ENCODE results near the gene CDC14A.
"Not testable (repeated sequence)": the region's sequence is repeated elsewhere in the genome, so short reads cannot be mapped to it uniquely, and the experiment has no call there.

CDC14A gene

DNA sequence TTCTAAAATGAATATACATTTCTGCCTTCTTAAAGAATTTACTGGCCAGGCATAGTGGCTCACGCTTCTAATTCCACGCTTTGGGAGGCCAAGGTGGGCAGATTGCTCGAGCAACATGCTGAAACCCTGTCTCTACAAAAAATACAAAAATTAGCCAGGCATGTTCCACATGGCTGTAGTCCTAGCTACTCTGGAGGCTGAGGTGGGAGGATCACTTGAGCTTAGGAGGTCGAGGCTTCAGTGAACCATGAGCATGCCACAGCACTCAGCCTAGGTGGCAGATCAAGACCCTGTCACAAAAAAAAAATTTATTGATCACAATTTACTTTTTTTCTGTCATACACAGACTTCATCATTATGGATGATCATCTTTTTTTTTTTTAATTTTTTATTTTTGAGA lies 11.5 kb downstream of the CDC14A start:
- no peak for DNase-seq

DNA sequence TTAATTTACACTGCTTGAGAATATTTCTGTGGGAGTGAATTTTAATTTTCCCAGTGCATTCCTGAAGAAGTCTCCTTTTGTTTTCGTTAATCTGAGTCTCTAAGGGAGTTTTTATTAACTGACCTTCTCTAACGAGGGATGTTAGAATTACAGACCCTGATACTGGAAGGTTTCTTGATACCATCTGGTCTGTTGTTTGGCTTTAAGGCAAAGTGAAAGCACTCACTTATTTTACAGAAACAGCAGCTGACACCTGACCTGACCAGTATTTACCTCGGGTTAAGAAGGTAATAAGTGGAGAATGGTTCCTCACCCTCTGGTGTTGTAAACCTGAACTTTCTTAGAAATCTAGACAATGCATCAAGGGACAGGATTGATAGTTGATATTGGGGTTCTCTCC lies 12.4 kb downstream of the CDC14A start:
- DNase-seq = no peak

DNA sequence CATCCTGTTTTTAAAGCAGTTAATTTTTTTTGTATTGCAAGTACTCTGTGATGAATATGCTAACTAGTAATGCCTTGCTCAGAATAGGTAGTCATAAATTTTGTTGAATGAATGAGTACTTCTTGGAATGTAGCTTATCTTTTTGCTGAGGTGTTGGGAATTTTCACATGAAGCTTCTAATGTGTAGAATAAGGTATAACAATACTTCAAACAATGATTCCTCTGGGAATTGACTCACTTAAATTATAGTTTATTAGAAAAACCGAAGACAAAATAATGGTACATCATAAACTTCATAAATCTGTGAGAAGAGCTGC lies 13.9 kb downstream of the CDC14A start:
- no peak for DNase-seq

GRCh38 chr1:100369339-100369738 lies 17.0 kb downstream of the CDC14A start:
- not testable (repeated sequence) for DNase-seq

DNA sequence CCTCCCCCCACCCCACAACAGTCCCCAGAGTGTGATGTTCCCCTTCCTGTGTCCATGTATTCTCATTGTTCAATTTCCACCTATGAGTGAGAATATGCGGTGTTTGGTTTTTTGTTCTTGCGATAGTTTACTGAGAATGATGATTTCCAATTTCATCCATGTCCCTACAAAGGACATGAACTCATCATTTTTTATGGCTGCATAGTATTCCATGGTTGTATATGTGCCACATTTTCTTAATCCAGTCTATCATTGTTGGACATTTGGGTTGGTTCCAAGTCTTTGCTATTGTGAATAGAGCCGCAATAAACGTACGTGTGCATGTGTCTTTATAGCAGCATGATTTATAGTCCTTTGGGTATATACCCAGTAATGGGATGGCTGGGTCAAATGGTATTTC lies 21.6 kb downstream of the CDC14A start:
- DNase-seq = not testable (repeated sequence)

- not testable (repeated sequence) for DNase-seq
Measured at GRCh38 chr1:100376890-100377289, 24.6 kb downstream of the CDC14A start.

- no peak for DNase-seq
Measured at GRCh38 chr1:100377590-100378361, 25.5 kb downstream of the CDC14A start.

DNA sequence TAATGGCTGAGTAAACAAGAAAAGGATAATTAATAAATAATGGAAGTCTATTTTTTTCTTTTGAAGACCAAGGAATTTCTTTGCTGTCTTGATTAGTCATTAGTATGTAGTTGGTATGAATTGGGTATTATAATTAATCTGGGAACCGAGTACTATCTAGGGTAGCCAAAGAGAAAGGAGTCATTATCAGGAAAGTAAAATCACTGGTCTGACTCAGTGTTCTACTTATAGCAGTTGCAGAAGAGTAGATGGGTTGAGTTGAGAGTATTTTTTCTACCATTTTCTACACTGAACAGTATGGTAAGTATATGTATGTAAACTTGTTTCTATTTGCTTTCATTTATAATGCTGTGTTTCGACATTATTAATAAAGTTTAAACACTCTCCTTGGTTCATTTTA lies 26.6 kb downstream of the CDC14A start:
- DNase-seq = no peak

DNA sequence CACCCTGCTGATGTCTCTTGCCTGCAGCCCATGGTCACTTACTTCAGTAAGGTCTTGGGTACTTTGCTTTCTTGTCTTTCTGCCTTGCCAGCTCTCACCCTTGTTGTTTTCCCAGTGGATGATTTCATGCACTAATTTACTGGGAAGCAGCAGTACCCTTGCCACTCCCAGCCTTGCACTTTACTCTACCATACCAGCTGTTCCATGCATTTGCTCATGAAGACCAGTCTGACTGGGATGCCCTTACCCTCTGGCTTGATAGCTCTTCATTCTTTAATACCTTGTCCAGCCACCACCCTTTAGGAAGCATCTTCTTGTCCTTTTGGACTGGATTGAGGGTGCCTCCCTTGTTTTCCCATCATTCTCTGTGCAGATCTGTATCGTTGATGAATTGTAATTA lies 28.3 kb downstream of the CDC14A start:
- DNase-seq = no peak

DNA sequence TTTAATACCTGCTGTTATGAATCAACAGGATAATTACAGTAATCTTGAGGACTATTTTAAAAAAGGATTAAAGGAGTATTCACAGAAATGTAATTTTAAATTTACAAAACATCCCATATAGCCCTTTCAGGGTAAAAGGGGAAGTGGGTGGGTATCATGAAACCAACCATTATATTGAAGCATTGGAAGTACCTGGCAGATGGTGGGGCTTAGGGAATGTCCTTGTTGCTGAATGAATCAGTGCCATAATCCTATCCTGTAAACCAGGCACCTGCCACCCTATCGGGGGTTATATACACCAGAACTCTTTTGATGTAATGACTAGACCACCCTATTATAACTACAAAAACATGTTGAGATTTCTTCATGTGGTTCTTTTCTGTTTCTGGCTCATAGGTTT lies 30.4 kb downstream of the CDC14A start:
- DNase-seq = no peak

DNA sequence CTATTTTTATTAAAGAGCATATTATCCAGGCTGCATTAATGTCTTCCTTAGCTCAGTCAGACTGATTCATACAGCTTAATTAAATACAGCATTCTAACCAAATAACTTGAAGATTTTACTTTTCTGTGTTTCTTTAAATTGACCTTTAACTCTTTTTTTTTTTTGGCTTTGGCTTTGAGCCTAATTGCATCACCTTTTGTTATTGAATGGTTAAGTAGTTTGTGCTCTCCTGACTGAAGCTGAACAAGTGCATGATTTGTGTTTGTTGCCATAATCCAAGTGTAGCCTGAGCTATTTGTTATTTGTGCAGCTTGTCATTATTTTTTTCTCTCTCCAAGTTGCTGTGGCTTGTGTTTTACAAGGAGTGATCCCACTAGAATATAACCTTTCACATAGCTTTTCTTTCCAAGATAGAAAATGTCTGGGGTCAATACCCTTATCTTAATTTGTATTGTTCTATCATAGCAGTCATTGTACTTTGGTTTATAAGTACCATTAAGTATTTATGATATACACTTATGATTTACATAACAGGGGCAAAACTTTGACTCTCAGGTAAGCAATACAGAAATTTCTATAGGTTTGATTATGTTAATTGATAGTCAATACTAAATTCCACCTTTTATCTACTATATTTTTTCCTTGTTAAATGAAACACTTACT lies 31.6 kb downstream of the CDC14A start:
- DNase-seq = no peak

GRCh38 chr1:100387209-100387608 lies 34.9 kb downstream of the CDC14A start:
- DNase-seq = no peak

GRCh38 chr1:100387657-100388350 lies 35.5 kb downstream of the CDC14A start:
- DNase-seq = no peak

DNA sequence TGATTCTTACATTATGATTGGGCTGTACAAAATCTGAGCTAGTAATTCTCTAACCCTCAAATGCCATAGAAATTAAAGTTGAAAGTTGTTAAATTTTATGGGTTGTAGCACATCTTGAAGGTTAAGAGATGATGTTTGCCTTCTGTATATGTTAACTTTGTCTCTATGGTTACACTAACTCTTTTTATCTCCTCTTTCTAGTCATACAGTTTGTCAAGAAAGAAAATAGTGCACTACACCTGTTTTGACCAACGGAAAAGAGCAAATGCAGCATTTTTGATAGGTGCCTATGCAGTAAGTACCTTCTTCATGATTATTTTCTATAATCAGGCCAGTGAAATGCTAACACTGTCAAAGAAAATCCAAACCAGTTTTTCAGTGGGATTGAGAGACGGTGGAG lies 38.2 kb downstream of the CDC14A start:
- DNase-seq = no peak

- no peak for DNase-seq
Measured at GRCh38 chr1:100391675-100392074, 39.4 kb downstream of the CDC14A start.

DNA sequence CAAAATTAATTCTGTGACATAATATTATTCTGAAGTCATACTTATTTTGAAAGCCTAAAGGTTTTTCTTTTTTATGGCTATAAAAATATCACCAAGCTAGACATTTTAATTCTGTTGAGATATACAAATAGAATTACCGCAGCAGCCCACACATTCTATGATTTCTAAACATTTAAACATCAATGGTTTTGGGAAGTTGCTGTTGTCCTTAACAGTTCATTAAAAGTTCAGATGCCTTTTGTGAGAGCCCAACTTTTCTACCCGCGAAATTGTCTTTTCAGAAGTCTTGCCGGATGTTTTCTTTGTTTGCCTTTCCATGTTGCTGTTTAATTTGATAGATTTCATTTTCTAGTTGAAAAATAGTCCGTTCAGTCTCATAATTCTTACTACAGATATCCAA lies 40.5 kb downstream of the CDC14A start:
- no peak for DNase-seq

GRCh38 chr1:100394285-100394684 lies 42.0 kb downstream of the CDC14A start:
- no peak for DNase-seq

- DNase-seq = no peak
Measured at GRCh38 chr1:100395913-100396312, 43.6 kb downstream of the CDC14A start.

- DNase-seq = no peak
Measured at GRCh38 chr1:100396651-100397050, 44.3 kb downstream of the CDC14A start.

DNA sequence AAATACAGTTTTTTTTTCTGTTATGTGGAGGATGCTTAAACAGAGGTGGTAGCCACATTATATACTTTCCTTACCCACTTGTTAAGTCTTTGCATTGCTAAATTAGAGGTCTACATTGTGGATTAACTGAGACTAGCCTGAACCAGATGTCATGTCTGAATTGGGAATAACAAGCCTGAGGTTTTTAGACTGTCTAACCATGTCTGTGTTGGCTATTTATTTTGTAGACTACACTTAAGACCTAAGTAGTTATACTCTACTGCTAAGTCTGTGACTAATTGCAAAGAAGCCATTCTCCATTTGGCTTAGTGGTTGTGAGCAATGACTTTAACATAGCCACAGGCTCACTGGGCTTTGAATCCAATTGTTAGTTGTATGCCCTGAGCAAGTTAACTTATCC lies 45.4 kb downstream of the CDC14A start:
- DNase-seq = no peak

DNA sequence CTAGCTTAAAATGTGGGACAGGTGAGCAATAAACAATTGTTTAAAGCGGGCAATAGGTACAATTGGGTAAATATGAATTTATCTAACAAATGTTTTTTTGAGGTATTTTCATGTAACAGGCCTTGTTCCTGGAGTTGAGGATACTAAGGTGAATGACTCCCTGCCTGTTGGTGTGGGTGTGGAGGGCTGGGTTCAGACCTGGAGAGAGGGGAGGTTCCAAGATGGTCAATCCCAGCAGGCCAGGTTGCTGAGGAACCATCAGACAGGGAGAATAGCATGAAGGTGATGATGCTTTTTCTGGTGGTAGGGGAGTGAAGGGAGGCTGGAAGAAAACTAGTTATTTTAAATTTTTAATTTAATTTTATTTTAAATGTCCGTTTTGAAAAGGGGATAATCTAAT lies 46.3 kb downstream of the CDC14A start:
- no peak for DNase-seq

GRCh38 chr1:100400404-100400803 lies 48.1 kb downstream of the CDC14A start:
- DNase-seq = no peak

- no peak for DNase-seq
Measured at GRCh38 chr1:100404821-100405220, 52.5 kb downstream of the CDC14A start.

DNA sequence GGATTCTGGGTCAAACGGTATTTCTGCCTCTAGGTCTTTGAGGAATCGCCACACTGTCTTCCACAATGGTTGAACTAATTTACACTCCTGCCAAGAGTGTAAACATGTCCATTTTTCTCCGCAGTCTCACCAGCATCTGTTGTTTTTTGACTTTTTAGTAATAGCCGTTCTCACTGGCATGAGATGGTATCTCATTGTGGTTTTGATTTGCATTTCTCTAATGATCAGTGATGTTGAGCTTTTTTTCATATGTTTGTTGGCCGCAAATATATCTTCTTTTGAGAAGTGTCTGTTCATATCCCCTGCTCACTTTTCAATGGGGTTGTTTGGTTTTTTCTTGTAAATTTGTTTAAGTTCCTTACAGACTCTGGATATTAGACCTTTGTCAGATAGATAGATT lies 53.6 kb downstream of the CDC14A start:
- DNase-seq = not testable (repeated sequence)

Data from NCI-H187 (cell line).